NCI-H82 (cell line): ENCODE measurements around the gene AWAT2.
"Not testable (repeated sequence)": the region's sequence is repeated elsewhere in the genome, so short reads cannot be mapped to it uniquely, and the experiment has no call there.

Experiments
- DNase-seq: peaks from one replicate; lab custom pipeline; 2025; lab: John Stamatoyannopoulos, UW

The AWAT2 gene

GRCh38 chrX:70041993-70042392, 7.7 kb downstream of the AWAT2 start:
- no peak for DNase-seq

- no peak for DNase-seq
These were observed 10.0 kb downstream of the AWAT2 start for GRCh38 chrX:70039758-70040157.

- peak; percentile 25 for DNase-seq
These were observed 10.8 kb downstream of the AWAT2 start for GRCh38 chrX:70038951-70039350.

- DNase-seq: no peak
These were observed 11.2 kb downstream of the AWAT2 start for GRCh38 chrX:70038515-70038914.

GRCh38 chrX:70034646-70035045, 15.1 kb downstream of the AWAT2 start:
- DNase-seq: no peak

GRCh38 chrX:70033348-70034051, 16.2 kb downstream of the AWAT2 start:
- DNase-seq: peak; percentile 80

- DNase-seq: peak; percentile 10
These were observed 16.9 kb downstream of the AWAT2 start for GRCh38 chrX:70032792-70033191.

GRCh38 chrX:70030301-70030767, 19.4 kb downstream of the AWAT2 start:
- DNase-seq: peak; percentile 89

GRCh38 chrX:70029863-70030262, 19.9 kb downstream of the AWAT2 start:
- peak; percentile 79 for DNase-seq

- no peak for DNase-seq
These were observed 22.9 kb downstream of the AWAT2 start for GRCh38 chrX:70026851-70027200.

GRCh38 chrX:70026112-70026850, 23.5 kb downstream of the AWAT2 start:
- no peak for DNase-seq

GRCh38 chrX:70025464-70025863, 24.3 kb downstream of the AWAT2 start:
- DNase-seq: no peak

- DNase-seq: no peak
These were observed 27.1 kb downstream of the AWAT2 start for GRCh38 chrX:70022616-70023015.

- DNase-seq: no peak
These were observed 33.2 kb downstream of the AWAT2 start for GRCh38 chrX:70016513-70016912.

- DNase-seq: peak; percentile 68
These were observed 36.0 kb downstream of the AWAT2 start for GRCh38 chrX:70013466-70014381.

- DNase-seq: peak; percentile 59
These were observed 37.0 kb downstream of the AWAT2 start for GRCh38 chrX:70012756-70013155.

GRCh38 chrX:70009970-70010369, 39.8 kb downstream of the AWAT2 start:
- no peak for DNase-seq

- DNase-seq: no peak
These were observed 40.7 kb downstream of the AWAT2 start for GRCh38 chrX:70009049-70009448.

GRCh38 chrX:70007946-70008345, 41.8 kb downstream of the AWAT2 start:
- no peak for DNase-seq

- DNase-seq: peak; percentile 27
These were observed 47.9 kb downstream of the AWAT2 start for GRCh38 chrX:70001708-70002341.

- peak; percentile 21 for DNase-seq
These were observed 48.5 kb downstream of the AWAT2 start for GRCh38 chrX:70001269-70001668.

GRCh38 chrX:69998299-69998698, 51.4 kb downstream of the AWAT2 start:
- not testable (repeated sequence) for DNase-seq
